ENCODE measurements around the gene VARS1.

VARS1 gene

GRCh38 chr6:31837369-31838113 lies 42.0 kb upstream of the VARS1 start:
- no peaks in the 10 kb centered on the region for H3K27me3 ChIP-seq (ENCODE audit: insufficient read depth, low read depth, severe bottlenecking)
- H3K27ac ChIP-seq, result no peak overlapping the region
- peaks cover 76% of the 10 kb centered on the region for H3K36me3 ChIP-seq
- DNase-seq, result no peak
- H3K9me3 ChIP-seq (ENCODE audit: severe bottlenecking), result peaks cover 2% of the 10 kb centered on the region
- TF ChIP-seq CTCF (IDR thresholded peaks at IDR 0.05; ENCODE audit: low read depth, low read length), result no peak
- peak overlapping the region; percentile 2; the same call in 1 of the 2 replicates for H3K4me3 ChIP-seq (ENCODE audit: low read depth, low read length)

GRCh38 chr6:31836474-31837368 lies 41.2 kb upstream of the VARS1 start:
- Histone ChIP-seq H3K9me3 (ENCODE audit: severe bottlenecking) (peaks cover 2% of the 10 kb centered on the region), H3K4me3 (ENCODE audit: low read depth, low read length) (peak overlapping the region; percentile 93), H3K27ac (peak overlapping the region; percentile 98), H3K36me3 (peaks cover 69% of the 10 kb centered on the region), H3K27me3 (ENCODE audit: insufficient read depth, low read depth, severe bottlenecking) (no peaks in the 10 kb centered on the region)
- DNase-seq, result no peak
- TF ChIP-seq CTCF (IDR thresholded peaks at IDR 0.05; ENCODE audit: low read depth, low read length), result no peak

DNA sequence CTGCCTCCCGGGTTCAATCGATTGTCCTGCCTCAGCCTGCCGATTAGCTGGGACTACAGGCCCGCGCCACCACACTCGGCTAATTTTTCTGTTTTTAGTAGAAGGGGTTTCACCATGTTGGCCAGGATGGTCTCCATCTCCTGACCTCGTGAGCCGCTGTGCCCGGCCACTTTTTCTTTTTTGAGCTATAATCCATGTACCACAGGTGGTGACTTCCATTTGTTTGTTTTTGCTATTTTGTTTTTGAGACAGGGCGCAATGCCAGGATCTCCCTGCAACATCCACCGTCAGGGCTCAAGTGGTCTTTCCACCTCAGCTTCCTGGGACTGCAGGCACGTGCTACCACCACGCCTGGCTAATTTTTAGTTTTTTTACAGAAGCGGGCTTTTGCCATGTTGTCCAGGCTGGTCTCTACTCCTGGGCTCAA lies 40.5 kb upstream of the VARS1 start:
- Histone ChIP-seq H3K36me3 (peaks cover 62% of the 10 kb centered on the region), H3K9me3 (ENCODE audit: severe bottlenecking) (peaks cover 2% of the 10 kb centered on the region), H3K27me3 (ENCODE audit: insufficient read depth, low read depth, severe bottlenecking) (no peaks in the 10 kb centered on the region), H3K4me3 (ENCODE audit: low read depth, low read length) (peak overlapping the region; percentile 93), H3K27ac (peak overlapping the region; percentile 98)
- no peak for DNase-seq
- no peak for TF ChIP-seq CTCF (IDR thresholded peaks at IDR 0.05; ENCODE audit: low read depth, low read length)

- TF ChIP-seq CTCF (IDR thresholded peaks at IDR 0.05; ENCODE audit: low read depth, low read length), result no peak
- DNase-seq, result peak; percentile 98
- peak overlapping the region; percentile 93 for H3K4me3 ChIP-seq (ENCODE audit: low read depth, low read length)
- H3K27ac ChIP-seq, result peak overlapping the region; percentile 98
- H3K27me3 ChIP-seq (ENCODE audit: insufficient read depth, low read depth, severe bottlenecking), result no peaks in the 10 kb centered on the region
- peaks cover 2% of the 10 kb centered on the region for H3K9me3 ChIP-seq (ENCODE audit: severe bottlenecking)
- peaks cover 48% of the 10 kb centered on the region for H3K36me3 ChIP-seq
Observed at GRCh38 chr6:31834367-31835250, 39.1 kb upstream of the VARS1 start.

GRCh38 chr6:31831350-31832215 lies 36.0 kb upstream of the VARS1 start:
- Histone ChIP-seq H3K36me3 (peaks cover 18% of the 10 kb centered on the region), H3K4me3 (ENCODE audit: low read depth, low read length) (no peak overlapping the region), H3K9me3 (ENCODE audit: severe bottlenecking) (peaks cover 11% of the 10 kb centered on the region), H3K27ac (no peak overlapping the region), H3K27me3 (ENCODE audit: insufficient read depth, low read depth, severe bottlenecking) (no peaks in the 10 kb centered on the region)
- TF ChIP-seq CTCF (IDR thresholded peaks at IDR 0.05; ENCODE audit: low read depth, low read length), result no peak
- DNase-seq, result no peak

All from WERI-Rb-1 (cell line).